ENCODE results near the gene HLA-DOB.
A peak's percentile ranks its signal among the peaks of the same experiment; 100 is the strongest.
"Not testable (repeated sequence)": the region's sequence is repeated elsewhere in the genome, so short reads cannot be mapped to it uniquely, and the experiment has no call there.

The HLA-DOB gene

GRCh38 chr6:32807020-32807580 is 9.7 kb downstream of the HLA-DOB start:
- DNase-seq: no peak

DNA sequence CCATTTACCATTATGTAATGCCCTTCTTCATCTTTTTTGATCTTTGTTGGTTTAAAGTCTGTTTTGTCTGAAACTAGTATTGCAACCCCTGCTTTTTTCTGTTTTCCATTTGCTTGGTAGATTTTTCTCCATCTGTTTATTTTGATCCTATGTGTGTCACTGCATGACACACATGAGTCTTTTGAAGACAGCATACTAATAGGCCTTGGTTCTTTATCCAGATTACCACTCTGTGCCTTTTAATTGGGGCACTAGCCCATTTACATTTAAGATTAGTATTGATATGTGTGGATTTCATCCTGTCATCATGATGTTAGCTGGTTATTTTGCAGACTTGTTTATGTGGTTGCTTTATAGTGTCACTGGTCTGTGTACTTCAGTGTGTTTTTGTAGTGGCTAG is 11.4 kb downstream of the HLA-DOB start:
- not testable (repeated sequence) for DNase-seq

DNA sequence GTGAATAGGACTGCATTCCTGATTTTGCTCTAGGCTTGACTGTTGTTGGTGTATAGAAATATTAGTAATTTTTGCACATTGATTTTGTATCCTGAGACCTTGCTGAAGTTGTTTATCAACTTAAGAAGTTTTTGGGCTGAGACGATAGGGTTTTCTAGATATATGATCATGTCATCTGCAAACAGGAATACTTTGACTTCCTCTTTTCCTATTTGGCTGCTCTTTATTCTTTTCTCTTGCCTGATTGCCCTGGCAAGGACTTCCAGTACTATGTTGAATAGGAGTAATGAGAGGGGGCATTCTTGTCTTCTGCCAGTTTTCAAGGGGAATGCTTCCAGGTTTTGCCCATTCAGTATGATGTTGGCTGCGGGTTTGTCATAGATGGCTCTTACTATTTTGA is 13.4 kb downstream of the HLA-DOB start:
- DNase-seq: no peak

DNA sequence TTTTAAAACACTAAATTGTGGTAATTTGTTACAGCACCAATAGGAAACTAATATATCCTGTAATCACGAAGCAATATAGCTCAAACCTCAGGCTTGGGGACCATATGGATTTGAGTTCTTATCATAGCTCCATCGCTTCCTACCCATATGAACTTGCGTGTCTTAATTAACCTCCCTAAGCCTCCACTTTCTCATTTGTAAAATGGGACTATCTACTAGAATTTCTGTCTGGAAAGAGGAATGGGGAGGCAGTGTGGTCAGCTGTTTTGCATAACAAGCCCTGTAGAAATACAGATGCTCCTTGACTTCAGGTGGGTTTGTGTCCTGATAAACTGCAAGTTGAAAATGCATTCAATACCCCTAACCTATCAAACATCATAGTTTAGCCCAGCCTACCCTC is 17.1 kb downstream of the HLA-DOB start:
- no peak for DNase-seq

DNA sequence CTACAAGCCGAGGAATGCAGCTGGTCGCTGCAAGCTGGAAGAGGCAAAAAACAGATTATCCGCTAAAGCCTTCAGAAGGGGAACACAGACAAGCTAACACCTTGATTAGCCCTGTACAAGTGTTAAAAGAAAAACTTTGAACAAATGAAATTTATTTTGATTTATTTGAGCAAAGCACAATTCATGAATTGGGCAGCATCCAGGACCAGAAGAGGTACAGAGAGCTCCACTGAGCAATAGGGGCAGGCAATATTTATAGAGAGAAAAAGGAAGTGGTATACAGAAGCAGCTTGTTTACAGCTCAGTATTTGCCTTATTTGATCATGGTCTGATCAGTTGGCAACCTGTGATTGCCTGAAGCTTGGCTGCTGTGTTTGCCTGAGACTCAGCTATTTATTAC is 17.6 kb downstream of the HLA-DOB start:
- no peak for DNase-seq

DNA sequence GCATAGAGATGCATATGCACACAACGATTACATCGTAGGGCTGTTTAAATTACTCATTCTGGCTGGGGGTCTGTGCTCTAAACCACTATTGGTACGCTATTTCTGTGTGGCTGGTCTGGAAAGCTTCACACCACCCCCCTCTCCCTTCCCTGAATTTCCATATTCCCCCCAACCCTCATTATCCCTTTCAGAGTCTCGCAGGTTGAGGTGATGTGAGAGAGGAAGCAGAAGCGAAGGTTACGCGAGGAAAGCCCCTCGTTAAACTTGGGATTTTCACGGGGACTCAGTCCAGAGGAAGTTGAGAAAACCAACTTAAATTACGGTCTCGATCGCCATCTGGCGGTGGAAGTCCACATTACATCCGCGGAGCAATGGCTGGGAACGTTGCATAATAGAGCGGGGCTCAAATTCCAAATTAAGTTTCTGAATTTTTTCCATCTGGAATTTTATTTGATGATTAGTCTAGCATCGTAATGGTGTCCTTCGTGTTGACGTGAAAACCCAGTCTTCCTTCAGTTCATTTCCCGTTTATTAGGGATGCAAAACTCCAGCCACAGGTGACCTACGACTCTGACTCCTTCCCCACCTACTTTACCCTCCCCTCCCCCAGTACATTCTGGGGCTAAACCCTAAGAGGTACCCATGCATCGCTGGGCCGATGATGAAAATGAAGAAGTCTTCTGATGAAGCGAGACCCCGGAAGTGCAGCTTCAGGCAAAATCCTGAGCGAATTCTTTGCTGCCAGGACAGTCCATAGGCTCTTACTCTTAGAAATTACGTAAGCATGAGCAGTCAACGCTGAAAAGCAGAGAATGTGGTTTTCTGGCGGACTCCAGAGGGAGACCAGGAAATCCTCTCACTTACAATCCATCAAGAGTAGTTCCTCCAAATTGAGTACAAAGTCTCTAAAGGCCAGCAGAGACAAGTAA is 19.7 kb downstream of the HLA-DOB start:
- DNase-seq: peak; percentile 24

DNA sequence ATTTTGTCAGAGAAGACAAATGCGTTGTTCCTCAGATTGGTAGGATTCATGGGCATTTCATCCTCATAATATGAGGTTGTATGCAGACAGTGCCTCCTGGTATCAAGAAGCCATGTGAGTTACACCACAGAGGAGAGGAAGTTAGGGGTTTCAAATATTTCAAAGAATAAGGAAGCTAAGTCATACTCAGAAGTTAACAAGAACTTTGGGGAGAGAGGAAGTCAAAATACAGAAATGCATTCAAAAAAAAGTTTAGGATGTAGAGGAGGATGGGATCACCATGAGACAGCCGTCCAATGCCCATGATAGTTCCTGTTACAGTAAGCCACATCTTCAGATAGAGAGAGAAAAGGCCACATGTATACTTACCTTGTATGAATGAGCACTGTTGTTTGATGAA is 22.3 kb downstream of the HLA-DOB start:
- DNase-seq: no peak

DNA sequence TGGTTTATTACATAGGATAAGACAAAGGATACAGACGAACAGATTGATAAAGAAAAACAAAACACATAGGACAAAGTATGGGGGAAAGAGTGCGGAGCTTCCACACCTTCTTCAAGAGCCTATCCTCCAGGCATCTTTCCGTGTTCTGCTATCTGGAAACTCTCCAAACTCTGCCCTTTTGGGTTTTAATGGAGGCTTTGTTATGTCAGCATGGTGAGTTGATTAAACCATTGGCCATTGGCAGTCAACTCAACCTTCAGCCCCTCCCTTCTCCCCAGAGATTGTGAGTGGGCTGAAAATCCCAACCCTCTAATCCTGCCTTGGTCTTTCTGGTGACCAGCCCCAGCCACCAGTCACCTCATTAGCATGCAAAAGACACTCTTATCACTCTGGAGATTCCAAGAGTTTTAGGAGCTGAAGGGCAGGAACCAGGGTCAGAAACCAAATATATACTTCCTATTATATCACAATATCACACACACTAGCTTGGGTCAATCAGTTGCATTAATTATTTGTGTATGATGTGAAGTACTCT is 23.8 kb downstream of the HLA-DOB start:
- no peak for DNase-seq

- DNase-seq: no peak
Observed at GRCh38 chr6:32790306-32790705, 26.5 kb downstream of the HLA-DOB start.

DNA sequence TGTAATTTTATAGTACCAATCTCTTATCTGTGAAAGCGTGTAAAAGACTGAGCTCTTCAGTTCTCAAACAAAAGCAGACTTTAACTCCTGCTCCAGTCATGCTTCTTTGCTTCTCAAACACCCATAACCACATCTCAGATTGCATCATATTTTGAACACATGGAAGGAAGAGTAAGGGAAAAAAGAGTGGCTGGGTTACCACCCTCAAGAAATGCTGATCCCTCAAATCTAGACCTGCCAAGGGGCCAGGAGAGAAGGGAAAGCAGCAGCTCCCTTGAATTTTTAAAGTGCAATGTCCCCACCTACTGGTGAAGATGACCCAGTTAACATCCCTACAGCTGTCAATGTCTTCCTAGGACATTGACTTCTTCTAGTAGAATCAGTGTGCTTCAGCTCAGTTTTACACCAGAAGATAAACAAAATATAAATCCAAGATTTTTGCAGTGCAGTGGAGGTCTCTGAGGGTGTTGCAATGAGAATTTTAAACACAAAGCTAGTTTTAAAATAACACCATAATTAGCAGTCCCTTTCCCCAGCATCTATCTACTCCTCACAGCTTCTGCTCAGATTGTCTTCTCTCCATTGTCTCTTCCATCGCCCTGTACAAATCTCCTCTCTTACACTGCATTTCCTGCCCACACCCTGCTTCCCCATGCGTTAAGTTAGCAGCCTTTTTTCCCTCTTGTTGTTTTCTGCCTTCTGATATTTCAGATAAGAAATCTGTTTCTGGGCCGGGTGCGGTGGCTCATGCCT is 30.8 kb downstream of the HLA-DOB start:
- DNase-seq: no peak

DNA sequence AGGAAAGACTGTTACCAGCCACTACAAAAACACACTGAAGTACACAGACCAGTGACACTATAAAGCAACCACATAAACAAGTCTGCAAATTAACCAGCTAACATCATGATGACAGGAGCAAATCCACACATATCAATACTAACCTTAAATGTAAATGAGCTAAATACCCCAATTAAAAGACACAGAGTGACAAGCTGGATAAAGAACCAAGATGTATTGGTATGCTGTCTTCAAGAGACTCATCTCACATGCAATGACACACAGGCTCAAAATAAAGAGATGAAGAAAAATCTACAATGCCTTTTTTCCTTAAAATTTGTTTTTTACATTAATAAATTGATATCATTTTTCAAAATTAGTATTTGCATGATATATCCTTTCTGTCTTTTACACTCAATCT is 33.9 kb downstream of the HLA-DOB start:
- not testable (repeated sequence) for DNase-seq

- no peak for DNase-seq
Observed at GRCh38 chr6:32779036-32779435, 37.8 kb downstream of the HLA-DOB start.

GRCh38 chr6:32775071-32775470 is 41.7 kb downstream of the HLA-DOB start:
- no peak for DNase-seq

DNA sequence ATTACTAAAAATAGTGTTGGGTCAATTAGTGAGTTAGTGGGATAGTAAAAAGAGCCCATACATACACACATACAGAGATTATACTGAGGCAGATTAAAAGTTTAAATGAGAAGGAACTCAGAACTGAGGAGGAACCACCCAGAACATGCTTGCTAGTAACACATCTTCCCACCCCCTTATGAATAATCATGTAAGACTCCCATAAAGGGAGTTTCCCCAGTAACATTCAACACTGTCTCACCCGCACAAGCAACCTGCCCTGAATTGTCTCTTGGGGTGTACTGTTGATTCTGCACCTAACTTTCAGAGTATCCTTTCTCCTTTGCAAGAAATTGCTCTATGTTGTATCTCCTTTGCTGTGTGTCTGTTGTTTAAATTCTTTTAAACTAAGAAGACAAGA is 42.4 kb downstream of the HLA-DOB start:
- DNase-seq: no peak

GRCh38 chr6:32772656-32773055 is 44.1 kb downstream of the HLA-DOB start:
- no peak for DNase-seq

- DNase-seq: no peak
Observed at GRCh38 chr6:32764048-32764447, 52.8 kb downstream of the HLA-DOB start.

DNA sequence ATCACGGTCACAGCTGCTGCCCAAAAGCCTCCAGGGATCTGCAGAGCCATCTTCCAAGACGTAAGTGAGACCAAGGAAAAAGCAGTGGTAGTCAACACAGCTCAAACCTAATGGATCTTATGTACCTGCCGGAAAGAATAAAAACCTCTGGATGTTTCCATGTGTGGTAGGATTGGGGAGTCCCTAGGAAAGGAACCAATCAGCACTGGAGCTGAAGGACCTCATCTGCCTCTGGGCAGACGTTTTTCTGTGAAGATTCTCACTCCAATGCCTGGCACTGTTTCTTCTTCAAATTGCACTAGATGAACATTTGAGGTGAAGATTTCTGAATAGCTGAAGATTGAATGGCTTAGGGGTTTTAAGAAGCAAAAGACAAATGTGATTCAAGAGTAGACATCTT is 53.4 kb downstream of the HLA-DOB start, which contains the start of gene HLA-DQB2:
Gene HLA-DQB2, minus strand, starts transcription at position 112 of the 400 bp plus-strand sequence. Its CDS starts 62 bp downstream, at position 50.
- DNase-seq: no peak

Measured in NK-92 treated with Interleukin-12 subunit alpha and Interleukin-12 subunit beta, amount 100 ng/mL, for 24 hours (cell line).